Liver (tissue), 9 donors: ENCODE measurements around the gene TAOK2. TPM values are rescaled to one million over a fixed set of nuclear protein-coding genes. Genes with fewer than 3 reads are reported as not detected.

ENCODE experiments used
- DNase-seq: peaks from one replicate; pipeline ENCODE4 v3.0.0-alpha.2; 2017; ENCODE audit warnings: low spot score
- H3K27ac ChIP-seq, 2 donors: one replicate each; pipeline ENCODE4 v1.7.0; 2013; ENCODE audit warnings: inconsistent platforms in 2 of 2, low read length in 2 of 2, control low read depth in 1 of 2, low read depth in 1 of 2, mild to moderate bottlenecking in 1 of 2
- H3K27me3 ChIP-seq, 4 donors: one replicate each; pipeline versions ENCODE4 v1.6.1 to v1.7.0; 2013; ENCODE audit warnings: low read length in 3 of 4, inconsistent platforms in 1 of 4, mild to moderate bottlenecking in 1 of 4, moderate library complexity in 1 of 4; ENCODE audit not compliant: control insufficient read depth in 4 of 4, insufficient read depth in 4 of 4
- H3K36me3 ChIP-seq, 4 donors: one replicate each; pipeline versions ENCODE4 v1.6.1 to v1.7.0; 2013; ENCODE audit warnings: low read length in 3 of 4, mild to moderate bottlenecking in 3 of 4, low read depth in 1 of 4, moderate library complexity in 1 of 4; ENCODE audit not compliant: control insufficient read depth in 4 of 4, insufficient read depth in 3 of 4
- H3K4me1 ChIP-seq, 4 donors: one replicate each; pipeline versions ENCODE4 v1.6.1 to v1.7.0; 2013; ENCODE audit warnings: low read length in 3 of 4, mild to moderate bottlenecking in 3 of 4, moderate library complexity in 1 of 4; ENCODE audit not compliant: control insufficient read depth in 4 of 4, insufficient read depth in 4 of 4
- H3K4me3 ChIP-seq, 3 donors: one replicate each; pipeline versions ENCODE4 v1.6.1 to v1.7.0; 2013; ENCODE audit warnings: low read length in 3 of 3, control low read depth in 1 of 3, low read depth in 1 of 3, mild to moderate bottlenecking in 1 of 3
- H3K9ac ChIP-seq, 2 donors: one replicate each; pipeline ENCODE4 v1.7.0; 2013; ENCODE audit warnings: low read length in 2 of 2, mild to moderate bottlenecking in 2 of 2, moderate library complexity in 2 of 2, control low read depth in 1 of 2, low read depth in 1 of 2
- H3K9me3 ChIP-seq, 4 donors: one replicate each; pipeline versions ENCODE4 v1.6.1 to v1.7.0; 2013; ENCODE audit warnings: low read length in 3 of 4; ENCODE audit not compliant: control insufficient read depth in 4 of 4
- EGR1 ChIP-seq, 2 donors: IDR thresholded peaks; 2 replicates each; pipeline ENCODE4 v1.6.1; 2016 to 2018; ENCODE audit warnings: antibody characterized with exemption in 2 of 2, low read depth in 2 of 2
- FOXA1 ChIP-seq: IDR thresholded peaks from 2 replicates; pipeline ENCODE4 v1.6.1; 2016; ENCODE audit warnings: antibody characterized with exemption
- GABPA ChIP-seq, 2 donors: IDR thresholded peaks in 1 of 2; conservative IDR thresholded peaks in 1 of 2; 2 replicates each; pipeline ENCODE4 v1.6.1; 2016; ENCODE audit warnings: antibody characterized with exemption in 2 of 2, mild to moderate bottlenecking in 1 of 2, moderate library complexity in 1 of 2
- HNF4A ChIP-seq, 2 donors: conservative IDR thresholded peaks; 2 replicates each; pipeline ENCODE4 v1.6.1; 2016; ENCODE audit warnings: antibody characterized with exemption in 2 of 2, mild to moderate bottlenecking in 2 of 2
- NR2F2 ChIP-seq: IDR thresholded peaks from 2 replicates; pipeline ENCODE4 v1.6.1; 2016; ENCODE audit warnings: antibody characterized with exemption
- RAD21 ChIP-seq, 2 donors: IDR thresholded peaks; 2 replicates each; pipeline ENCODE4 v1.6.1; 2016; ENCODE audit warnings: antibody characterized with exemption in 2 of 2, mild to moderate bottlenecking in 2 of 2
- TAF1 ChIP-seq: conservative IDR thresholded peaks from 2 replicates; pipeline ENCODE4 v1.6.1; 2016; ENCODE audit warnings: antibody characterized with exemption, mild to moderate bottlenecking
- WGBS: extraction: QIAGEN DNeasy Blood & Tissue Kit; methylation state at CpG from one replicate; pipeline ENCODE4 v1.1.7; 2013; 5-methylcytosine and 5-hydroxymethylcytosine counted together
- polyA plus RNA-seq, 2 donors: library from polyadenylated mRNA; stranded (reverse) in 1 of 2; unstranded in 1 of 2; fragments of 200-250 nt in 1 of 2; fragments of >200 nt in 1 of 2; fragmentation: Nextera tagmentation in 1 of 2; extraction: Ambion mirVana in 1 of 2; gene quantifications; one replicate each; pipeline versions ENCODE4 v1.2.1 to v1.2.3, GENCODE V29; 2013 to 2015
- total RNA-seq, 2 donors: library from RNA; depleted of rRNA; stranded (reverse); fragments of >200 nt; gene quantifications; one replicate each; pipeline ENCODE4 v1.2.3, GENCODE V29; 2014
- TF ChIP-seq, protein P1 (sequence below): IDR thresholded peaks from 2 replicates; pipeline ENCODE4 v1.6.1; 2016; ENCODE audit warnings: antibody characterized with exemption
- TF ChIP-seq, protein P2 (sequence below): fragments of 150-350 bp; IDR thresholded peaks from 2 replicates; pipeline ENCODE4 v1.5.1; 2017; ENCODE audit warnings: improper control_type of control experiment, low read depth, low read length; ENCODE audit not compliant: missing input control
- TF ChIP-seq, protein P3 (sequence below): IDR thresholded peaks from 2 replicates; pipeline ENCODE4 v1.6.1; 2016; ENCODE audit warnings: antibody characterized with exemption
- TF ChIP-seq, protein P4 (sequence below): IDR thresholded peaks from 2 replicates; pipeline ENCODE4 v1.6.1; 2016; ENCODE audit warnings: antibody characterized with exemption
- donor health status: healthy.
- donor health status: healthy.
- donor health status: healthy.
- donor health status: healthy.
- donor health status: healthy.

The TAOK2 gene
- total and polyA plus RNA-seq, 4 donors, result 2.2 to 27.9 (median 16.0) TPM

DNA sequence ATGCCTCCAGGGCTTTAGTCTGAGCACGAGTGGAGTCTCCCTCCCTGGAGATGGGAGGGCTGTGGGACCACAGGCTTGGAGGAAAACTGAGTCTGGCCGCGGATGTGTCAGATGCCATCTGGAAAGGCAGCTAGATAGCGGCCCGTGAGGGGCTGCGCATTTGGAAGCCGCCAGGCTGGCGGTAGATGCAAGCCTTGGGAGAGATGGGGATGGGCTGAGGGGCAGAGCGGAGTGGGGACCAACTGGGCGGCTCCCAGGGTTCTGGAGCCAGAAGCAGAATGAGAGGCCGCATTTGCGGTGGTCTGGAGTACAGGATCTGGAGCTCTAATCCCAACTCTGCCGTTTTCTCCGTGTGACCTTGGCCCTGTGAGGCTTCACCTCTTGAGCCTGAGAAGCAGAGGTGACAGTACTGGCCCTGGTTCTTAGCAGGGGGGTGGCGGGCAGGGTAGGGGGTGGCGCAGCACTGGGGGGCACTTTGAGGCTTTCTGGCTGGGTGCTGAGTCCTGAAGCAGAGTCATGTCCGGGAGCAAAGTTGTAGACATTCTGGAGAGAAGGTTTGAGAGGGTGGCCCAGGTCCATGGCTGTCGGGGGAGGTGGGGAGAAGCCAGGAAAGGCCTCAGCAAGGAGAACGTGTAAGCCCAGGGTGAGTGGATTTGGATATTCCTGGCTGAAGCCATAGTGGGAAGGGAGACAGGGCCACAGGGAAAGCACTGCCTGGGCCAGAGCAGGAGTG is 29.1 kb downstream of the TAOK2 start (continued):
- TF ChIP-seq RAD21 (IDR thresholded peaks at IDR 0.05), result no peak

DNA sequence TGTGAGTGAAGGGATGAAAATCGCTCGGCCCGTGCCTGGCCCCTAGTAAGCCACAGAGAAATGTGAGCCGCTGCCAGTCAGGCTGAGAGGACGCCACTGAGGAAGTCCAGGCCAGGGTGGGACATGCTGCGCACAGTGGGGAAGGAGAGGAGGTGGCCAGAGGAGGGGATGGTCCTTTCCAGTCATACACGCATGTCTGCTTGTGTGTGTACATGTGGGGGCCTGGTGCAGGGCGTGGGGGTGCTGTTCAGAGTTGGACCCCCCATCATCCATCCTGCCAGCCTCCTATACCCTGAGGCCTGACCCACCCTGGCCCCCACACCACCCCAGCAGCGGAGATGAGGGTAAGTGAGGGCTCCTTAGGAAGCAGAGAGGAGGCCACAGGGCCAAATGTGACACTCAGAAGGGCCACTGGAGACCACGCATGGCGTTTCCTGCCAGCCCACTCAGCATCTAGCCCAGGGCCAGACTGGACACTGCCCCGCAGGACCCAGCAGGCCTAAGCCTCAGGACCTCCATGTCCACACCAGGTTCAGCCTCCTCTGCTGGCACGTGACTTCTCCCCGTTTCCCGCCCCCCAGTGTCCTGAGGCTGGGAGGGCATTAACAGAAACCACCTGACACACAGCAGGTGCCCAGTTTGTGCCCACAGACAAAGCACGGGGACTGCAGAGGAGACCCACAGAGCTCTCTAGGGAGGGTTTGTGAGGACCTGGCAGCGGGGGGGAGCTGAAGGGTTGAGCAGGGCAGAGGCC is 30.2 kb downstream of the TAOK2 start:
- TF ChIP-seq, protein P1, sequence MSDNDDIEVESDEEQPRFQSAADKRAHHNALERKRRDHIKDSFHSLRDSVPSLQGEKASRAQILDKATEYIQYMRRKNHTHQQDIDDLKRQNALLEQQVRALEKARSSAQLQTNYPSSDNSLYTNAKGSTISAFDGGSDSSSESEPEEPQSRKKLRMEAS, result no peak
- TF ChIP-seq, protein P2, sequence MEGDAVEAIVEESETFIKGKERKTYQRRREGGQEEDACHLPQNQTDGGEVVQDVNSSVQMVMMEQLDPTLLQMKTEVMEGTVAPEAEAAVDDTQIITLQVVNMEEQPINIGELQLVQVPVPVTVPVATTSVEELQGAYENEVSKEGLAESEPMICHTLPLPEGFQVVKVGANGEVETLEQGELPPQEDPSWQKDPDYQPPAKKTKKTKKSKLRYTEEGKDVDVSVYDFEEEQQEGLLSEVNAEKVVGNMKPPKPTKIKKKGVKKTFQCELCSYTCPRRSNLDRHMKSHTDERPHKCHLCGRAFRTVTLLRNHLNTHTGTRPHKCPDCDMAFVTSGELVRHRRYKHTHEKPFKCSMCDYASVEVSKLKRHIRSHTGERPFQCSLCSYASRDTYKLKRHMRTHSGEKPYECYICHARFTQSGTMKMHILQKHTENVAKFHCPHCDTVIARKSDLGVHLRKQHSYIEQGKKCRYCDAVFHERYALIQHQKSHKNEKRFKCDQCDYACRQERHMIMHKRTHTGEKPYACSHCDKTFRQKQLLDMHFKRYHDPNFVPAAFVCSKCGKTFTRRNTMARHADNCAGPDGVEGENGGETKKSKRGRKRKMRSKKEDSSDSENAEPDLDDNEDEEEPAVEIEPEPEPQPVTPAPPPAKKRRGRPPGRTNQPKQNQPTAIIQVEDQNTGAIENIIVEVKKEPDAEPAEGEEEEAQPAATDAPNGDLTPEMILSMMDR, result no peak
- no peak for TF ChIP-seq FOXA1
- TF ChIP-seq HNF4A (conservative IDR thresholded peaks at IDR 0.05), result no peak
- TF ChIP-seq, protein P3, sequence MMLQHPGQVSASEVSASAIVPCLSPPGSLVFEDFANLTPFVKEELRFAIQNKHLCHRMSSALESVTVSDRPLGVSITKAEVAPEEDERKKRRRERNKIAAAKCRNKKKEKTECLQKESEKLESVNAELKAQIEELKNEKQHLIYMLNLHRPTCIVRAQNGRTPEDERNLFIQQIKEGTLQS, result no peak
- TF ChIP-seq TAF1, result no peak
- TF ChIP-seq RAD21 (IDR thresholded peaks at IDR 0.05), result no peak
- no peak for TF ChIP-seq GABPA (IDR thresholded peaks at IDR 0.05 in 1 of 2, conservative IDR thresholded peaks at IDR 0.05 in 1 of 2)
- TF ChIP-seq NR2F2, result no peak
- no peak overlapping the region for H3K27ac ChIP-seq
- H3K36me3 ChIP-seq, result peaks cover 0 to 10% (median 3%) of the 10 kb centered on the region in 4 donors
- no peak overlapping the region for H3K9ac ChIP-seq
- no peaks in the 10 kb centered on the region for H3K4me1 ChIP-seq
- WGBS, result 93% methylated on average over 17 of the region's 17 CpGs
- H3K9me3 ChIP-seq, result no peaks in the 10 kb centered on the region
- no peak for DNase-seq
- no peak overlapping the region for H3K4me3 ChIP-seq
- H3K27me3 ChIP-seq, result no peaks in the 10 kb centered on the region

DNA sequence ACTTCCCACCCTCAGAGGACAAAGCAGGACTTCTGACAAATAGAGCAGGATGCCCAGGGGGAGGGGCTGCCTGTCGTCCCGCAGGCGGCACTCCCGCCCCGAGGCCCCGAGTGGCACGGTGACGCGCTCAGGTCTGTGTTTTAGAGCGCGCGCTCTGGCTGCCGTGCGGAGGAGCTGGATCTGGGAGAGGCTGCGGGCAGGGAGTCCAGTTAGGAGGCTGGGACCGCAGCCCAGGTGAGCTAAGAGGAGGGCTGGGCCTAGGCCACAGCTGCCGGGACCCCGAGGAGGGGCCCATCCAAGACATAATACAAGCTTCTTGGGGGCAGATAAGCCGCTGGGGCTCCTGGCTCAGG is 30.7 kb downstream of the TAOK2 start:
- Histone ChIP-seq H3K4me3 (no peak overlapping the region), H3K9ac (no peak overlapping the region), H3K9me3 (no peaks in the 10 kb centered on the region), H3K36me3 (peaks cover 0 to 7% (median 3%) of the 10 kb centered on the region in 4 donors), H3K4me1 (no peaks in the 10 kb centered on the region), H3K27ac (no peak overlapping the region), H3K27me3 (no peaks in the 10 kb centered on the region)
- DNase-seq, result no peak
- WGBS, result 78% methylated on average over 19 of the region's 19 CpGs
- no peak for TF ChIP-seq EGR1 (IDR thresholded peaks at IDR 0.05; ENCODE audit: low read depth in 2 of 2)
- TF ChIP-seq NR2F2, result no peak

DNA sequence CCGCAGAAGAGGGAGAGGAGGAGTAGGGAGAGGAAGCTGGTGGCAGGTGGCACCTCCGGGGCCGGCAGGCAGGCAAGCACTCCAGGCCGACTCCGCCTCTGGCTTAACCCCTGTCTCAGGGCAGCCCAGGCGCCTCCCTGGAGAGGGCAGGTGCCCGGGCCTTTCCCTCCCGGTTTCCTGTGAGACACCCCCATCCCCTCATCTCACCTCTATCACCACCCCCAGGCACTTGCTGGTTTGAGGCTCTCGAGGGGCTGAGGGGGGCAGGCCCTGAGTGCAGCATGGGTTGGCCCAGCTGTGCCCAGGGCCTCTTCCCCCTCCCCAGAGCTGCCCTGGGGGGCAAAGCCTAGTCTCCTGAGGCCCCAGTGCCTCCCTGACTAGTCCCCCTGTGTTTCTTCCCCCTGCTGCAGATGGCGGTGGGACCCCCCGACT is 31.2 kb downstream of the TAOK2 start:
- no peak for DNase-seq
- Histone ChIP-seq H3K27ac (no peak overlapping the region), H3K4me1 (no peaks in the 10 kb centered on the region), H3K27me3 (no peaks in the 10 kb centered on the region), H3K4me3 (no peak overlapping the region), H3K9me3 (no peaks in the 10 kb centered on the region), H3K36me3 (peaks cover 0 to 7% (median 3%) of the 10 kb centered on the region in 4 donors), H3K9ac (no peak overlapping the region)
- no peak for TF ChIP-seq EGR1 (IDR thresholded peaks at IDR 0.05; ENCODE audit: low read depth in 2 of 2)
- TF ChIP-seq, protein P4, sequence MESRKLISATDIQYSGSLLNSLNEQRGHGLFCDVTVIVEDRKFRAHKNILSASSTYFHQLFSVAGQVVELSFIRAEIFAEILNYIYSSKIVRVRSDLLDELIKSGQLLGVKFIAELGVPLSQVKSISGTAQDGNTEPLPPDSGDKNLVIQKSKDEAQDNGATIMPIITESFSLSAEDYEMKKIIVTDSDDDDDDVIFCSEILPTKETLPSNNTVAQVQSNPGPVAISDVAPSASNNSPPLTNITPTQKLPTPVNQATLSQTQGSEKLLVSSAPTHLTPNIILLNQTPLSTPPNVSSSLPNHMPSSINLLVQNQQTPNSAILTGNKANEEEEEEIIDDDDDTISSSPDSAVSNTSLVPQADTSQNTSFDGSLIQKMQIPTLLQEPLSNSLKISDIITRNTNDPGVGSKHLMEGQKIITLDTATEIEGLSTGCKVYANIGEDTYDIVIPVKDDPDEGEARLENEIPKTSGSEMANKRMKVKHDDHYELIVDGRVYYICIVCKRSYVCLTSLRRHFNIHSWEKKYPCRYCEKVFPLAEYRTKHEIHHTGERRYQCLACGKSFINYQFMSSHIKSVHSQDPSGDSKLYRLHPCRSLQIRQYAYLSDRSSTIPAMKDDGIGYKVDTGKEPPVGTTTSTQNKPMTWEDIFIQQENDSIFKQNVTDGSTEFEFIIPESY, result no peak
- 59% methylated on average over 11 of the region's 11 CpGs for WGBS
